Trophoblast cell (in vitro differentiated cells and primary cell): ENCODE measurements around the gene ZSCAN31.
A peak's percentile ranks its signal among the peaks of the same experiment; 100 is the strongest.

Experiments
- DNase-seq, 2 donors: peaks; one replicate each; pipeline ENCODE4 v3.0.0-alpha.2; 2016
- H2AFZ ChIP-seq: 2 replicates; pipeline ENCODE4 v1.6.1; 2013; ENCODE audit warnings: low read length, moderate library complexity, mild to moderate bottlenecking; ENCODE audit not compliant: insufficient read depth, poor library complexity
- H2AK5ac ChIP-seq: 2 replicates; pipeline ENCODE4 v1.6.1; 2013; ENCODE audit warnings: mild to moderate bottlenecking, low read length
- H2BK120ac ChIP-seq: 2 replicates; pipeline ENCODE4 v1.6.1; 2013; ENCODE audit warnings: low read length, mild to moderate bottlenecking, moderate library complexity; ENCODE audit not compliant: insufficient read depth, poor library complexity
- H2BK12ac ChIP-seq: 2 replicates; pipeline ENCODE4 v1.6.1; 2013; ENCODE audit warnings: mild to moderate bottlenecking, low read length, moderate library complexity
- H2BK5ac ChIP-seq: 2 replicates; pipeline ENCODE4 v1.6.1; 2013; ENCODE audit warnings: low read length, low read depth, moderate library complexity, mild to moderate bottlenecking; ENCODE audit not compliant: poor library complexity
- H3K14ac ChIP-seq: 2 replicates; pipeline ENCODE4 v1.6.1; 2013; ENCODE audit warnings: mild to moderate bottlenecking, low read length
- H3K18ac ChIP-seq: 2 replicates; pipeline ENCODE4 v1.6.1; 2013; ENCODE audit warnings: mild to moderate bottlenecking, low read length
- H3K23ac ChIP-seq: 2 replicates; pipeline ENCODE4 v1.6.1; 2013; ENCODE audit warnings: low read length
- H3K27ac ChIP-seq: 2 replicates; pipeline ENCODE4 v1.5.1; 2013; ENCODE audit warnings: low read depth, mild to moderate bottlenecking, inconsistent platforms, low read length, moderate library complexity
- H3K27me3 ChIP-seq: 2 replicates; pipeline ENCODE4 v1.6.1; 2013; ENCODE audit warnings: inconsistent platforms, mild to moderate bottlenecking, low read length, moderate library complexity; ENCODE audit not compliant: insufficient read depth
- H3K36me3 ChIP-seq, 2 experiments: 1 replicate in 1 of 2; 2 replicates in 1 of 2; pipeline ENCODE4 v1.6.1; 2013; ENCODE audit warnings: low read length in 2 of 2, mild to moderate bottlenecking in 2 of 2, moderate library complexity in 1 of 2; ENCODE audit not compliant: insufficient read depth in 2 of 2, control insufficient read depth in 1 of 2
- H3K4ac ChIP-seq: 2 replicates; pipeline ENCODE4 v1.6.1; 2013; ENCODE audit warnings: low read depth, mild to moderate bottlenecking, low read length, moderate library complexity
- H3K4me1 ChIP-seq, 2 experiments: 1 replicate in 1 of 2; 2 replicates in 1 of 2; pipeline ENCODE4 v1.6.1; 2013; ENCODE audit warnings: low read length in 2 of 2, mild to moderate bottlenecking in 2 of 2, moderate library complexity in 1 of 2; ENCODE audit not compliant: insufficient read depth in 2 of 2, control insufficient read depth in 1 of 2
- H3K4me2 ChIP-seq: 2 replicates; pipeline ENCODE4 v1.6.1; 2013; ENCODE audit warnings: inconsistent platforms, mild to moderate bottlenecking, low read length, moderate library complexity
- H3K4me3 ChIP-seq: 2 replicates; pipeline ENCODE4 v1.5.1; 2013; ENCODE audit warnings: mild to moderate bottlenecking, low read depth, low read length, inconsistent platforms
- H3K79me1 ChIP-seq: one replicate; pipeline ENCODE4 v1.6.1; 2013; ENCODE audit warnings: low read length
- H3K79me2 ChIP-seq: 2 replicates; pipeline ENCODE4 v1.6.1; 2013; ENCODE audit warnings: low read length, mild to moderate bottlenecking; ENCODE audit not compliant: control insufficient read depth, insufficient read depth, poor library complexity
- H3K9ac ChIP-seq: 2 replicates; pipeline ENCODE4 v1.6.1; 2013; ENCODE audit warnings: mild to moderate bottlenecking, low read length
- H3K9me3 ChIP-seq: 2 replicates; pipeline ENCODE4 v1.6.1; 2013; ENCODE audit warnings: low read depth, mild to moderate bottlenecking, control low read depth, inconsistent platforms, low read length; ENCODE audit not compliant: insufficient read depth
- H4K12ac ChIP-seq: 2 replicates; pipeline ENCODE4 v1.6.1; 2013; ENCODE audit warnings: low read depth, mild to moderate bottlenecking, low read length, moderate library complexity
- H4K8ac ChIP-seq: 2 replicates; pipeline ENCODE4 v1.6.1; 2013; ENCODE audit warnings: low read depth, mild to moderate bottlenecking, low read length, moderate library complexity
- H4K91ac ChIP-seq: one replicate; pipeline ENCODE4 v1.6.1; 2013; ENCODE audit warnings: low read depth, mild to moderate bottlenecking, low read length, moderate library complexity
- WGBS: extraction: QIAGEN DNeasy Blood & Tissue Kit; methylation state at CpG from one replicate; pipeline ENCODE4 v1.1.7; 2013; ENCODE audit warnings: missing lambda C conversion rate; ENCODE audit not compliant: insufficient read length, insufficient coverage; ENCODE audit errors: extremely low coverage; 5-methylcytosine and 5-hydroxymethylcytosine counted together

The ZSCAN31 gene

GRCh38 chr6:28353356-28353755 lies 17.4 kb upstream of the ZSCAN31 start:
- H4K91ac ChIP-seq: no peak overlapping the region
- no peak for DNase-seq
- H3K79me2 ChIP-seq: peaks cover 4% of the 10 kb centered on the region
- H3K4ac ChIP-seq: no peak overlapping the region
- no peak overlapping the region for H2BK5ac ChIP-seq
- H4K12ac ChIP-seq: no peak overlapping the region
- no CpG with 5 or more reads among the region's 3 CpGs for WGBS
- H3K27me3 ChIP-seq: no peaks in the 10 kb centered on the region
- H3K4me1 ChIP-seq: peaks cover 0 to 6% of the 10 kb centered on the region in 2 experiments
- H4K8ac ChIP-seq: no peak overlapping the region
- no peak overlapping the region for H3K27ac ChIP-seq
- no peak overlapping the region for H3K23ac ChIP-seq
- no peak overlapping the region for H2BK120ac ChIP-seq
- no peak overlapping the region for H3K18ac ChIP-seq
- H3K14ac ChIP-seq: no peak overlapping the region
- no peak overlapping the region for H3K4me3 ChIP-seq
- no peak overlapping the region for H3K4me2 ChIP-seq
- no peak overlapping the region for H3K9ac ChIP-seq
- peaks cover 0 to 7% of the 10 kb centered on the region in 2 experiments for H3K36me3 ChIP-seq
- peaks cover 6% of the 10 kb centered on the region for H3K9me3 ChIP-seq
- no peak overlapping the region for H2AK5ac ChIP-seq
- H2AFZ ChIP-seq: no peak overlapping the region
- no peak overlapping the region for H2BK12ac ChIP-seq
- peaks cover 5% of the 10 kb centered on the region for H3K79me1 ChIP-seq

- Histone ChIP-seq H3K23ac (no peak overlapping the region), H3K27me3 (no peaks in the 10 kb centered on the region), H3K14ac (no peak overlapping the region), H2AFZ (no peak overlapping the region), H3K18ac (no peak overlapping the region), H2BK120ac (no peak overlapping the region), H3K4me3 (no peak overlapping the region), H2BK12ac (no peak overlapping the region), H4K12ac (no peak overlapping the region), H3K4me1 (peaks cover 0 to 6% of the 10 kb centered on the region in 2 experiments), H3K36me3 (peaks cover 0 to 5% of the 10 kb centered on the region in 2 experiments), H3K9ac (no peak overlapping the region), H3K27ac (no peak overlapping the region), H3K79me2 (peaks cover 4% of the 10 kb centered on the region), H3K9me3 (peaks cover 3% of the 10 kb centered on the region), H3K4me2 (no peak overlapping the region), H4K8ac (no peak overlapping the region), H4K91ac (no peak overlapping the region), H3K79me1 (peaks cover 5% of the 10 kb centered on the region), H2BK5ac (no peak overlapping the region), H3K4ac (no peak overlapping the region), H2AK5ac (no peak overlapping the region)
- WGBS: 83% methylated on average over 1 of the region's 2 CpGs
- DNase-seq: no peak
Measured at GRCh38 chr6:28351493-28351925, 15.6 kb upstream of the ZSCAN31 start.

- Histone ChIP-seq H4K12ac (no peak overlapping the region), H3K9me3 (peaks cover 3% of the 10 kb centered on the region), H2AK5ac (no peak overlapping the region), H3K36me3 (peaks cover 0 to 5% of the 10 kb centered on the region in 2 experiments), H2AFZ (no peak overlapping the region), H3K18ac (no peak overlapping the region), H3K4me1 (peaks cover 0 to 6% of the 10 kb centered on the region in 2 experiments), H3K79me2 (peaks cover 4% of the 10 kb centered on the region), H3K9ac (no peak overlapping the region), H2BK120ac (no peak overlapping the region), H3K14ac (no peak overlapping the region), H3K23ac (no peak overlapping the region), H3K4me3 (no peak overlapping the region), H2BK12ac (no peak overlapping the region), H3K4me2 (no peak overlapping the region), H4K8ac (no peak overlapping the region), H3K27me3 (no peaks in the 10 kb centered on the region), H3K4ac (peak overlapping the region; percentile 52), H4K91ac (no peak overlapping the region), H2BK5ac (no peak overlapping the region), H3K79me1 (peaks cover 5% of the 10 kb centered on the region), H3K27ac (no peak overlapping the region)
- DNase-seq: no peak
- no CpG with 5 or more reads among the region's 2 CpGs for WGBS
Measured at GRCh38 chr6:28351087-28351486, 15.1 kb upstream of the ZSCAN31 start.

- Histone ChIP-seq H3K27me3 (no peaks in the 10 kb centered on the region), H3K9ac (peak within 1 kb of the TSS; percentile 81), H2AK5ac (peak within 1 kb of the TSS; percentile 52), H3K79me2 (peaks cover 4% of the 10 kb centered on the region), H2BK5ac (no peak within 1 kb of the TSS), H3K14ac (peak within 1 kb of the TSS; percentile 63), H4K8ac (peak within 1 kb of the TSS; percentile 92), H3K4me1 (peaks cover 0 to 3% of the 10 kb centered on the region in 2 experiments), H2BK120ac (peak within 1 kb of the TSS; percentile 56), H3K23ac (no peak within 1 kb of the TSS), H4K91ac (peak within 1 kb of the TSS; percentile 36), H3K36me3 (peaks cover 0 to 5% of the 10 kb centered on the region in 2 experiments), H3K4me2 (peak within 1 kb of the TSS; percentile 65), H3K18ac (peak within 1 kb of the TSS; percentile 81), H3K27ac (peak within 1 kb of the TSS; percentile 48), H2AFZ (peak within 1 kb of the TSS; percentile 97), H2BK12ac (no peak within 1 kb of the TSS), H4K12ac (peak within 1 kb of the TSS; percentile 79), H3K9me3 (peaks cover 3% of the 10 kb centered on the region), H3K4me3 (peak within 1 kb of the TSS; percentile 92), H3K79me1 (peaks cover 5% of the 10 kb centered on the region), H3K4ac (peak within 1 kb of the TSS; percentile 86)
- no CpG with 5 or more reads among the region's 30 CpGs for WGBS
- peak; percentile 70 to 79 for DNase-seq
Measured at GRCh38 chr6:28349892-28350737, 14.2 kb upstream of the ZSCAN31 start, which contains the start of gene ZKSCAN3. Gene ZKSCAN3 (plus strand): TSS chr6:28349947. CDS start chr6:28359587, 9,640 bp downstream.
